Thymus (tissue), 11 donors: ENCODE measurements around the gene PIEZO2. TPM values are rescaled to one million over a fixed set of nuclear protein-coding genes. Genes with fewer than 3 reads are reported as not detected.

Experiments
- DNase-seq, 9 donors: peaks; one replicate each; pipeline ENCODE4 v3.0.0-alpha.2; 2013; ENCODE audit warnings: low spot score in 9 of 9, low read depth in 6 of 9, missing footprints in 1 of 9
- H3K27ac ChIP-seq, 2 donors: one replicate each; pipeline ENCODE4 v1.5.1; 2013; ENCODE audit warnings: control low read depth in 1 of 2, low read depth in 1 of 2, low read length in 1 of 2, mild to moderate bottlenecking in 1 of 2, moderate library complexity in 1 of 2
- H3K27me3 ChIP-seq, 2 donors: one replicate each; pipeline ENCODE4 v1.5.1; 2013; ENCODE audit warnings: low read length in 1 of 2; ENCODE audit not compliant: control insufficient read depth in 2 of 2, insufficient read depth in 1 of 2
- H3K36me3 ChIP-seq, 2 donors: one replicate each; pipeline ENCODE4 v1.5.1; 2013; ENCODE audit warnings: low read length in 1 of 2, mild to moderate bottlenecking in 1 of 2, moderate library complexity in 1 of 2; ENCODE audit not compliant: control insufficient read depth in 2 of 2, insufficient read depth in 2 of 2
- H3K4me1 ChIP-seq, 2 donors: one replicate each; pipeline ENCODE4 v1.5.1; 2013; ENCODE audit warnings: low read length in 2 of 2; ENCODE audit not compliant: control insufficient read depth in 2 of 2, insufficient read depth in 2 of 2
- H3K4me3 ChIP-seq, 2 donors: one replicate each; pipeline ENCODE4 v1.5.1; 2013; ENCODE audit warnings: low read length in 2 of 2, control low read depth in 1 of 2, mild to moderate bottlenecking in 1 of 2
- H3K9me3 ChIP-seq, 2 donors: one replicate each; pipeline ENCODE4 v1.5.1; 2013; ENCODE audit warnings: low read length in 1 of 2, mild to moderate bottlenecking in 1 of 2; ENCODE audit not compliant: control insufficient read depth in 2 of 2, insufficient read depth in 1 of 2
- WGBS: extraction: QIAGEN DNeasy Blood & Tissue Kit; methylation state at CpG from one replicate; pipeline ENCODE4 v1.1.7; 2013; 5-methylcytosine and 5-hydroxymethylcytosine counted together
- polyA plus RNA-seq: library from polyadenylated mRNA; stranded (reverse); fragments of 200-250 nt; gene quantifications from one replicate; pipeline ENCODE4 v1.2.3, GENCODE V29; 2013
- total RNA-seq: library from RNA; stranded (reverse); fragments of 120-200 nt; gene quantifications from one replicate; pipeline ENCODE4 v1.2.4, GENCODE V29; 2013
- donor health status: healthy.

Gene PIEZO2
- total and polyA plus RNA-seq, 2 donors = 1.5 to 3.2 TPM

GRCh38 chr18:11066038-11066437, 83.3 kb downstream of the PIEZO2 start:
- H3K4me1 ChIP-seq = no peaks in the 10 kb centered on the region
- no peaks in the 10 kb centered on the region for H3K9me3 ChIP-seq
- 92% methylated on average over 5 of the region's 5 CpGs for WGBS
- DNase-seq = no peak
- H3K27me3 ChIP-seq = no peaks in the 10 kb centered on the region
- H3K4me3 ChIP-seq = no peak overlapping the region
- H3K36me3 ChIP-seq = no peaks in the 10 kb centered on the region
- H3K27ac ChIP-seq = no peak overlapping the region

- Histone ChIP-seq H3K27me3 (no peaks in the 10 kb centered on the region), H3K4me3 (no peak overlapping the region), H3K9me3 (no peaks in the 10 kb centered on the region), H3K4me1 (no peaks in the 10 kb centered on the region), H3K36me3 (no peaks in the 10 kb centered on the region), H3K27ac (no peak overlapping the region)
- no peak for DNase-seq
- WGBS = 96% methylated on average over 7 of the region's 7 CpGs
Observed at GRCh38 chr18:11064727-11065460, 84.5 kb downstream of the PIEZO2 start.

- Histone ChIP-seq H3K9me3 (no peaks in the 10 kb centered on the region), H3K4me1 (no peaks in the 10 kb centered on the region), H3K4me3 (no peak overlapping the region), H3K27ac (no peak overlapping the region), H3K27me3 (no peaks in the 10 kb centered on the region), H3K36me3 (no peaks in the 10 kb centered on the region)
- DNase-seq = no peak
- WGBS = 74% methylated on average over 2 of the region's 2 CpGs
Observed at GRCh38 chr18:11064106-11064505, 85.3 kb downstream of the PIEZO2 start.

DNA sequence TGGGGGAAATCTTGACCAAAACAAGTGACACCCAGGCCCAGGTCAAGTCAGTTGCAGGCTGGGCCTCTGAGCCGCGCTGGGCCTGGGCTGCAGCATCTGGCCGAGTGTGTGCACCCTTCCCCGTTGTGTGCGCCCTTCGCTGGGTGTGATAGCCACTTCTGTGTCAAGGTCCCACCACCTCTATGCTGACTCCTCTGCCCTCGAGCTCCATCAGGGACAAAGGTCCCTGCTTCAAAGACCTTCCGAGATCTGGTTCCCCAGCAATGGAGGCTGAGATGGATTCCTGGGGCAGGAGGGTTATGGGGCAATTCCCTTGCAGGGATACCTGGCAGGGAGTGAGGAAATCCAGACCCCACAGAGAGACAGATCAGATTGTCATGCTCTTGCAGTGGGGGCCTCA, 93.6 kb downstream of the PIEZO2 start:
- WGBS = 98% methylated on average over 8 of the region's 8 CpGs
- no peaks in the 10 kb centered on the region for H3K9me3 ChIP-seq
- H3K4me1 ChIP-seq = no peaks in the 10 kb centered on the region
- no peak overlapping the region for H3K27ac ChIP-seq
- no peaks in the 10 kb centered on the region for H3K36me3 ChIP-seq
- H3K27me3 ChIP-seq = no peaks in the 10 kb centered on the region
- DNase-seq = no peak
- H3K4me3 ChIP-seq = no peak overlapping the region

GRCh38 chr18:11054497-11054896, 94.9 kb downstream of the PIEZO2 start:
- 91% methylated on average over 4 of the region's 4 CpGs for WGBS
- DNase-seq = no peak
- no peaks in the 10 kb centered on the region for H3K4me1 ChIP-seq

GRCh38 chr18:11053293-11053692, 96.1 kb downstream of the PIEZO2 start:
- H3K27ac ChIP-seq = no peak overlapping the region
- no peak for DNase-seq
- H3K36me3 ChIP-seq = no peaks in the 10 kb centered on the region
- H3K9me3 ChIP-seq = no peaks in the 10 kb centered on the region
- 100% methylated on average over 1 of the region's 1 CpG for WGBS
- H3K27me3 ChIP-seq = no peaks in the 10 kb centered on the region
- no peaks in the 10 kb centered on the region for H3K4me1 ChIP-seq
- H3K4me3 ChIP-seq = no peak overlapping the region

More at GRCh38 chr18:11054497-11054896, 94.9 kb downstream of the PIEZO2 start:
- Histone ChIP-seq H3K27me3 (no peaks in the 10 kb centered on the region), H3K36me3 (no peaks in the 10 kb centered on the region), H3K9me3 (no peaks in the 10 kb centered on the region), H3K27ac (no peak overlapping the region), H3K4me3 (no peak overlapping the region)

DNA sequence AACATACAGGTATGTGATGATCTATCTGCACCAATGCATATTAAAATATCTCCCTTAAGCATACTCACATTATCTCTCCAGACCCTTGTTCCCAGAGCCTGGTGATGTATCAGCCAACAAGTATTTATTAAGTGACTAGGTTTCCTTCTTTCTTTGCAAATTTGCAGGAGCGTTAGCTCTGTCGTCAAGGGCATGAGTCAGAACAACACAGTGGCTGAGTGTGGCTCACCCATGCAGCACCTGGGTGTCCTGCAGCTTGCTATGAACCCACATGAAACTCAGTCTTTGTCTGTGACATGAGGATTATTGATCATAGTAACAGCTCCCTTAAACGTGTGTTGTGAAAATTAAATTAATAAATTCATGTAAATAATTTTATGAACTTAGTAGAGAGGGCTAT, 96.6 kb downstream of the PIEZO2 start:
- Histone ChIP-seq H3K9me3 (no peaks in the 10 kb centered on the region), H3K4me1 (no peaks in the 10 kb centered on the region), H3K36me3 (no peaks in the 10 kb centered on the region), H3K4me3 (no peak overlapping the region), H3K27me3 (no peaks in the 10 kb centered on the region), H3K27ac (no peak overlapping the region)
- no peak for DNase-seq
- 95% methylated on average over 3 of the region's 3 CpGs for WGBS

- WGBS = over 99% methylated on average over 3 of the region's 3 CpGs
- Histone ChIP-seq H3K4me1 (no peaks in the 10 kb centered on the region), H3K4me3 (no peak overlapping the region), H3K27me3 (no peaks in the 10 kb centered on the region), H3K9me3 (no peaks in the 10 kb centered on the region), H3K27ac (no peak overlapping the region), H3K36me3 (no peaks in the 10 kb centered on the region)
- no peak for DNase-seq
Observed at GRCh38 chr18:11051462-11051861, 97.9 kb downstream of the PIEZO2 start.

DNA sequence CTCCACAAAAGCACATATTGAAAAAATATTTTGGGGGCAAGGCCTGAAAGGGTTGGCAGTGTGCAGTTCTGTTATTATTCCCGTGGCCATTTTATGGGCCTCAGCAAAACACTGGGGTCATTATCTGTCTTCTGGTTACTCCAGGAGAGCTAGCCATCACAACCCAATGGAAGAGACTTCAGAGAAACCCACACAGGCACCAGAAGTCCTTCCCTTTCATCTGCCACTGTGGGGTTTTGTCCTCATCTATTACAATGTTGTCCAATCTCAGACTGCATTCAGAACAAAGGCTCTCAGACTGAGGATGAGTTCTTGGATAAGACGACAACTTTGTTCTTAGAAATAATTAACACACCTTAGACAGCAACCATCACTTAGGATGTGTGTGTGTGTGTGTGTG, 98.4 kb downstream of the PIEZO2 start:
- DNase-seq = no peak

More for the DNA sequence above, 98.4 kb downstream of the PIEZO2 start:
- 97% methylated on average over 2 of the region's 2 CpGs for WGBS
- no peaks in the 10 kb centered on the region for H3K4me1 ChIP-seq
- no peaks in the 10 kb centered on the region for H3K27me3 ChIP-seq
- H3K36me3 ChIP-seq = no peaks in the 10 kb centered on the region
- H3K27ac ChIP-seq = no peak overlapping the region
- H3K4me3 ChIP-seq = no peak overlapping the region
- no peaks in the 10 kb centered on the region for H3K9me3 ChIP-seq
